Prostate gland (tissue), 2 donors: ENCODE measurements around the gene NAT10.

ENCODE experiments used
- POLR2A ChIP-seq: fragments of 450-650 bp; IDR thresholded peaks from one replicate; pipeline ENCODE4 v1.6.1; 2016; ENCODE audit warnings: antibody characterized with exemption, mild to moderate bottlenecking
- POLR2AphosphoS5 ChIP-seq: sonication (generic); formaldehyde crosslinking; IDR thresholded peaks from one replicate; pipeline ENCODE4 v1.6.1; 2017; ENCODE audit warnings: antibody characterized with exemption
- TF ChIP-seq, protein P1 (sequence below), 4 experiments: fragments of 200-600 bp in 2 of 4; fragments of 450-650 bp in 2 of 4; sonication (generic) in 2 of 4; IDR thresholded peaks; 1 replicate in 3 of 4; 2 replicates in 1 of 4; pipeline ENCODE4 v1.5.1; 2016 to 2019; ENCODE audit warnings: antibody characterized with exemption in 4 of 4, mild to moderate bottlenecking in 2 of 4, moderate library complexity in 2 of 4

DNA sequence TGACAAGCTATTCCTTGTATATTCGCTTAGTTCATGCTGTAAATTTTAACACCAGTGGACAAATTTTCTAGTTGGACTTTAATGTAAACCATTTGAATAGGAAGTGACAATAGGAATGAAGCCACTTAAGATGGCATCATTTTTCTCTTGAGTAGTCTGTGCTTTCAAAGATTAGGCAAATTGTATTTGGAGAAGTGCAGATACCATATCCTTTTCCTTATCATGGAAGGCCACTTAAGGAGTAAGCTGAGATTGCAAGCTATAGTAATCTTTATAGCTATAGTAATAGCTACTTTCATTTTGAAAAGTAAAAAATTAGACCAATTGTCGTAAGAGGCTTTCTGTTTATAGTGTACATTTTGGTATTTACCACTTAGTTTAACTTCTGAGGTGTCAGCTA is 41.1 kb upstream of the NAT10 start:
- TF ChIP-seq, protein P1, sequence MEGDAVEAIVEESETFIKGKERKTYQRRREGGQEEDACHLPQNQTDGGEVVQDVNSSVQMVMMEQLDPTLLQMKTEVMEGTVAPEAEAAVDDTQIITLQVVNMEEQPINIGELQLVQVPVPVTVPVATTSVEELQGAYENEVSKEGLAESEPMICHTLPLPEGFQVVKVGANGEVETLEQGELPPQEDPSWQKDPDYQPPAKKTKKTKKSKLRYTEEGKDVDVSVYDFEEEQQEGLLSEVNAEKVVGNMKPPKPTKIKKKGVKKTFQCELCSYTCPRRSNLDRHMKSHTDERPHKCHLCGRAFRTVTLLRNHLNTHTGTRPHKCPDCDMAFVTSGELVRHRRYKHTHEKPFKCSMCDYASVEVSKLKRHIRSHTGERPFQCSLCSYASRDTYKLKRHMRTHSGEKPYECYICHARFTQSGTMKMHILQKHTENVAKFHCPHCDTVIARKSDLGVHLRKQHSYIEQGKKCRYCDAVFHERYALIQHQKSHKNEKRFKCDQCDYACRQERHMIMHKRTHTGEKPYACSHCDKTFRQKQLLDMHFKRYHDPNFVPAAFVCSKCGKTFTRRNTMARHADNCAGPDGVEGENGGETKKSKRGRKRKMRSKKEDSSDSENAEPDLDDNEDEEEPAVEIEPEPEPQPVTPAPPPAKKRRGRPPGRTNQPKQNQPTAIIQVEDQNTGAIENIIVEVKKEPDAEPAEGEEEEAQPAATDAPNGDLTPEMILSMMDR (IDR thresholded peaks at IDR 0.05): no peak
- no peak for TF ChIP-seq POLR2A
- TF ChIP-seq POLR2AphosphoS5: no peak
